Measurements from ENCODE around the gene FOXI3. TPM values are rescaled to one million over a fixed set of nuclear protein-coding genes. Genes with fewer than 3 reads are reported as not detected.

The FOXI3 gene
- total and polyA plus RNA-seq, 2 experiments from 2014 or later: 0.71 to 13.3 TPM

DNA sequence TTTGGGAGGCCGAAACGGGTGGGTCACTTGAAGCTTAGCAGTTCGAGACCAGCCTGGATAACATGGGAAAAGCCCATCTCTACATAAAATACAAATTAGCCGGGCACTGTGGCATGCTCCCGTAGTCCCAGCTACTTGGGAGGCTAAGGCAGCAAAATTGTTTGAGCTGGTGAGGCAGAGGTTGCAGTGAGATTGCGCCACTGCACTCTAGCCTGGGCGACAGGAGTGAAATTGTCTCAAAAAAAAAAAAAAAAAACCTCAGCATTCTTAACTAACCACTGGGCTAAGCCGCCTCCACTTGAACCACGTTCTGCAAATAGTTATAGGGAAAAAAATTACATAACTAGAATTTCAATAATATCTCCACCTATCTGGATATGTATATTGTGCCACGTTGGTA is 2.3 kb downstream of the FOXI3 start:
- no peaks in the 10 kb centered on the region; the same call in 2 of the 3 replicates for H3K9me3 Mint-ChIP-seq
- ATAC-seq (no peak), DNase-seq (ENCODE audit: low spot score) (no peak)
- H3K4me3 Mint-ChIP-seq: peak overlapping the region; percentile 47
- peak overlapping the region; percentile 92; the same call in 1 of the 2 replicates for H3K4me3 ChIP-seq
- H3K27me3 Mint-ChIP-seq (ENCODE audit: insufficient read depth, low read depth, poor library complexity): peaks cover 30% of the 10 kb centered on the region
- H3F3A ChIP-seq (replicated peaks; ENCODE audit: low read depth): no peaks in the 10 kb centered on the region; the same call in 1 of the 2 replicates
- no peaks in the 10 kb centered on the region for H3K9me2 ChIP-seq (ENCODE audit: insufficient read depth)
- H4K20me1 ChIP-seq (replicated peaks; ENCODE audit: insufficient read depth): peaks cover 15% of the 10 kb centered on the region; the same call in 1 of the 2 replicates
- peaks cover 40% of the 10 kb centered on the region for H3K27me3 ChIP-seq (ENCODE audit: insufficient read depth)
- H3K36me3 ChIP-seq (ENCODE audit: insufficient read depth): no peaks in the 10 kb centered on the region; the same call in 1 of the 2 replicates
- peaks cover 22% of the 10 kb centered on the region for H3K4me1 ChIP-seq (ENCODE audit: insufficient read depth)
- no peak for TF ChIP-seq NANOG (IDR thresholded peaks at IDR 0.05; ENCODE audit: borderline replicate concordance)
- no peak for TF ChIP-seq CREB1 (CRISPR knock-in tag; IDR thresholded peaks at IDR 0.05; ENCODE audit: low read depth)
- TF ChIP-seq STAT1 (IDR thresholded peaks at IDR 0.05; ENCODE audit: unreplicated experiment): no peak
- TF ChIP-seq, protein P1, sequence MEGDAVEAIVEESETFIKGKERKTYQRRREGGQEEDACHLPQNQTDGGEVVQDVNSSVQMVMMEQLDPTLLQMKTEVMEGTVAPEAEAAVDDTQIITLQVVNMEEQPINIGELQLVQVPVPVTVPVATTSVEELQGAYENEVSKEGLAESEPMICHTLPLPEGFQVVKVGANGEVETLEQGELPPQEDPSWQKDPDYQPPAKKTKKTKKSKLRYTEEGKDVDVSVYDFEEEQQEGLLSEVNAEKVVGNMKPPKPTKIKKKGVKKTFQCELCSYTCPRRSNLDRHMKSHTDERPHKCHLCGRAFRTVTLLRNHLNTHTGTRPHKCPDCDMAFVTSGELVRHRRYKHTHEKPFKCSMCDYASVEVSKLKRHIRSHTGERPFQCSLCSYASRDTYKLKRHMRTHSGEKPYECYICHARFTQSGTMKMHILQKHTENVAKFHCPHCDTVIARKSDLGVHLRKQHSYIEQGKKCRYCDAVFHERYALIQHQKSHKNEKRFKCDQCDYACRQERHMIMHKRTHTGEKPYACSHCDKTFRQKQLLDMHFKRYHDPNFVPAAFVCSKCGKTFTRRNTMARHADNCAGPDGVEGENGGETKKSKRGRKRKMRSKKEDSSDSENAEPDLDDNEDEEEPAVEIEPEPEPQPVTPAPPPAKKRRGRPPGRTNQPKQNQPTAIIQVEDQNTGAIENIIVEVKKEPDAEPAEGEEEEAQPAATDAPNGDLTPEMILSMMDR (conservative IDR thresholded peaks at IDR 0.05; ENCODE audit: low read depth in 2 of 2): no peak
- TF ChIP-seq ZNF331 (CRISPR knock-in tag; IDR thresholded peaks at IDR 0.05; ENCODE audit: low read depth): no peak
- TF ChIP-seq, protein P2, sequence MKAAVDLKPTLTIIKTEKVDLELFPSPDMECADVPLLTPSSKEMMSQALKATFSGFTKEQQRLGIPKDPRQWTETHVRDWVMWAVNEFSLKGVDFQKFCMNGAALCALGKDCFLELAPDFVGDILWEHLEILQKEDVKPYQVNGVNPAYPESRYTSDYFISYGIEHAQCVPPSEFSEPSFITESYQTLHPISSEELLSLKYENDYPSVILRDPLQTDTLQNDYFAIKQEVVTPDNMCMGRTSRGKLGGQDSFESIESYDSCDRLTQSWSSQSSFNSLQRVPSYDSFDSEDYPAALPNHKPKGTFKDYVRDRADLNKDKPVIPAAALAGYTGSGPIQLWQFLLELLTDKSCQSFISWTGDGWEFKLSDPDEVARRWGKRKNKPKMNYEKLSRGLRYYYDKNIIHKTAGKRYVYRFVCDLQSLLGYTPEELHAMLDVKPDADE (IDR thresholded peaks at IDR 0.05): no peak
- TF ChIP-seq JUNB (IDR thresholded peaks at IDR 0.05; ENCODE audit: unreplicated experiment): no peak
- no peak for TF ChIP-seq POLR2AphosphoS5 (IDR thresholded peaks at IDR 0.05; ENCODE audit: low read depth)
- TF ChIP-seq, protein P3, sequence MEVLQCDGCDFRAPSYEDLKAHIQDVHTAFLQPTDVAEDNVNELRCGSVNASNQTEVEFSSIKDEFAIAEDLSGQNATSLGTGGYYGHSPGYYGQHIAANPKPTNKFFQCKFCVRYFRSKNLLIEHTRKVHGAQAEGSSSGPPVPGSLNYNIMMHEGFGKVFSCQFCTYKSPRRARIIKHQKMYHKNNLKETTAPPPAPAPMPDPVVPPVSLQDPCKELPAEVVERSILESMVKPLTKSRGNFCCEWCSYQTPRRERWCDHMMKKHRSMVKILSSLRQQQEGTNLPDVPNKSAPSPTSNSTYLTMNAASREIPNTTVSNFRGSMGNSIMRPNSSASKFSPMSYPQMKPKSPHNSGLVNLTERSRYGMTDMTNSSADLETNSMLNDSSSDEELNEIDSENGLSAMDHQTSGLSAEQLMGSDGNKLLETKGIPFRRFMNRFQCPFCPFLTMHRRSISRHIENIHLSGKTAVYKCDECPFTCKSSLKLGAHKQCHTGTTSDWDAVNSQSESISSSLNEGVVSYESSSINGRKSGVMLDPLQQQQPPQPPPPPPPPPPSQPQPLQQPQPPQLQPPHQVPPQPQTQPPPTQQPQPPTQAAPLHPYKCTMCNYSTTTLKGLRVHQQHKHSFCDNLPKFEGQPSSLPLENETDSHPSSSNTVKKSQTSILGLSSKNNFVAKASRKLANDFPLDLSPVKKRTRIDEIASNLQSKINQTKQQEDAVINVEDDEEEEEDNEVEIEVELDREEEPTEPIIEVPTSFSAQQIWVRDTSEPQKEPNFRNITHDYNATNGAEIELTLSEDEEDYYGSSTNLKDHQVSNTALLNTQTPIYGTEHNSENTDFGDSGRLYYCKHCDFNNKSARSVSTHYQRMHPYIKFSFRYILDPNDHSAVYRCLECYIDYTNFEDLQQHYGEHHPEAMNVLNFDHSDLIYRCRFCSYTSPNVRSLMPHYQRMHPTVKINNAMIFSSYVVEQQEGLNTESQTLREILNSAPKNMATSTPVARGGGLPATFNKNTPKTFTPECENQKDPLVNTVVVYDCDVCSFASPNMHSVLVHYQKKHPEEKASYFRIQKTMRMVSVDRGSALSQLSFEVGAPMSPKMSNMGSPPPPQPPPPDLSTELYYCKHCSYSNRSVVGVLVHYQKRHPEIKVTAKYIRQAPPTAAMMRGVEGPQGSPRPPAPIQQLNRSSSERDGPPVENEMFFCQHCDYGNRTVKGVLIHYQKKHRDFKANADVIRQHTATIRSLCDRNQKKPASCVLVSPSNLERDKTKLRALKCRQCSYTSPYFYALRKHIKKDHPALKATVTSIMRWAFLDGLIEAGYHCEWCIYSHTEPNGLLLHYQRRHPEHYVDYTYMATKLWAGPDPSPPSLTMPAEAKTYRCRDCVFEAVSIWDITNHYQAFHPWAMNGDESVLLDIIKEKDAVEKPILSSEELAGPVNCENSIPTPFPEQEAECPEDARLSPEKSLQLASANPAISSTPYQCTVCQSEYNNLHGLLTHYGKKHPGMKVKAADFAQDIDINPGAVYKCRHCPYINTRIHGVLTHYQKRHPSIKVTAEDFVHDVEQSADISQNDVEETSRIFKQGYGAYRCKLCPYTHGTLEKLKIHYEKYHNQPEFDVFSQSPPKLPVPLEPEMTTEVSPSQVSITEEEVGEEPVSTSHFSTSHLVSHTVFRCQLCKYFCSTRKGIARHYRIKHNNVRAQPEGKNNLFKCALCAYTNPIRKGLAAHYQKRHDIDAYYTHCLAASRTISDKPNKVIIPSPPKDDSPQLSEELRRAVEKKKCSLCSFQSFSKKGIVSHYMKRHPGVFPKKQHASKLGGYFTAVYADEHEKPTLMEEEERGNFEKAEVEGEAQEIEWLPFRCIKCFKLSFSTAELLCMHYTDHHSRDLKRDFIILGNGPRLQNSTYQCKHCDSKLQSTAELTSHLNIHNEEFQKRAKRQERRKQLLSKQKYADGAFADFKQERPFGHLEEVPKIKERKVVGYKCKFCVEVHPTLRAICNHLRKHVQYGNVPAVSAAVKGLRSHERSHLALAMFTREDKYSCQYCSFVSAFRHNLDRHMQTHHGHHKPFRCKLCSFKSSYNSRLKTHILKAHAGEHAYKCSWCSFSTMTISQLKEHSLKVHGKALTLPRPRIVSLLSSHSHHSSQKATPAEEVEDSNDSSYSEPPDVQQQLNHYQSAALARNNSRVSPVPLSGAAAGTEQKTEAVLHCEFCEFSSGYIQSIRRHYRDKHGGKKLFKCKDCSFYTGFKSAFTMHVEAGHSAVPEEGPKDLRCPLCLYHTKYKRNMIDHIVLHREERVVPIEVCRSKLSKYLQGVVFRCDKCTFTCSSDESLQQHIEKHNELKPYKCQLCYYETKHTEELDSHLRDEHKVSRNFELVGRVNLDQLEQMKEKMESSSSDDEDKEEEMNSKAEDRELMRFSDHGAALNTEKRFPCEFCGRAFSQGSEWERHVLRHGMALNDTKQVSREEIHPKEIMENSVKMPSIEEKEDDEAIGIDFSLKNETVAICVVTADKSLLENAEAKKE (CRISPR knock-in tag; IDR thresholded peaks at IDR 0.05): no peak
- H3K4me1 Mint-ChIP-seq: peaks cover 20% of the 10 kb centered on the region
- H3K36me3 Mint-ChIP-seq (ENCODE audit: low read depth): peaks cover 25% of the 10 kb centered on the region
- no peak overlapping the region for H3K27ac ChIP-seq (ENCODE audit: low read depth)
- peaks cover 33% of the 10 kb centered on the region for H3K79me2 ChIP-seq (replicated peaks; ENCODE audit: insufficient read depth)
- H3K4me2 ChIP-seq: peak overlapping the region; percentile 95
- H2AFZ ChIP-seq: no peak overlapping the region
- H3K27ac Mint-ChIP-seq: no peak overlapping the region

Data from GM23338 (cell line).